Stimulated activated CD4-positive, alpha-beta T cell treated with anti-CD3 and anti-CD28 coated beads, Interleukin-12 subunit alpha, Interleukin-12 subunit beta, amount 100 ng/mL, for 24 hours (primary cell): ENCODE data around the gene NPAS3.

Experiments
- DNase-seq, 2 experiments: peaks; one replicate each; pipeline ENCODE4 v3.0.0-alpha.2; 2020; ENCODE audit warnings: low read depth in 2 of 2

Gene NPAS3

GRCh38 chr14:33709283-33709682, 770.6 kb downstream of the NPAS3 start:
- no peak for DNase-seq

GRCh38 chr14:33709711-33710110, 771.0 kb downstream of the NPAS3 start:
- no peak for DNase-seq

GRCh38 chr14:33710273-33710672, 771.6 kb downstream of the NPAS3 start:
- no peak for DNase-seq

- DNase-seq, result no peak
Measured at GRCh38 chr14:33711194-33711593, 772.5 kb downstream of the NPAS3 start.

GRCh38 chr14:33711811-33712216, 773.1 kb downstream of the NPAS3 start:
- no peak for DNase-seq

GRCh38 chr14:33714527-33715226, 776.0 kb downstream of the NPAS3 start:
- no peak for DNase-seq

GRCh38 chr14:33715227-33715528, 776.5 kb downstream of the NPAS3 start:
- DNase-seq, result no peak

- DNase-seq, result no peak
Measured at GRCh38 chr14:33716921-33717320, 778.2 kb downstream of the NPAS3 start.

- DNase-seq, result no peak
Measured at GRCh38 chr14:33717866-33718265, 779.2 kb downstream of the NPAS3 start.

- DNase-seq, result no peak
Measured at GRCh38 chr14:33720284-33720787, 781.7 kb downstream of the NPAS3 start.

- no peak for DNase-seq
Measured at GRCh38 chr14:33726685-33727084, 788.0 kb downstream of the NPAS3 start.

GRCh38 chr14:33727606-33728005, 788.9 kb downstream of the NPAS3 start:
- no peak for DNase-seq

GRCh38 chr14:33728010-33728498, 789.4 kb downstream of the NPAS3 start:
- DNase-seq, result no peak

GRCh38 chr14:33730156-33730555, 791.5 kb downstream of the NPAS3 start:
- no peak for DNase-seq

GRCh38 chr14:33732175-33732574, 793.5 kb downstream of the NPAS3 start:
- no peak for DNase-seq

- DNase-seq, result no peak
Measured at GRCh38 chr14:33733310-33733709, 794.6 kb downstream of the NPAS3 start.

GRCh38 chr14:33733721-33734120, 795.0 kb downstream of the NPAS3 start:
- no peak for DNase-seq

- no peak for DNase-seq
Measured at GRCh38 chr14:33734387-33734786, 795.7 kb downstream of the NPAS3 start.

- no peak for DNase-seq
Measured at GRCh38 chr14:33736299-33736825, 797.7 kb downstream of the NPAS3 start.

GRCh38 chr14:33736979-33737378, 798.3 kb downstream of the NPAS3 start:
- no peak for DNase-seq

GRCh38 chr14:33737446-33737845, 798.8 kb downstream of the NPAS3 start:
- DNase-seq, result no peak

- no peak for DNase-seq
Measured at GRCh38 chr14:33738029-33738428, 799.4 kb downstream of the NPAS3 start.

- DNase-seq, result no peak
Measured at GRCh38 chr14:33738491-33738890, 799.8 kb downstream of the NPAS3 start.

GRCh38 chr14:33740531-33740930, 801.9 kb downstream of the NPAS3 start:
- DNase-seq, result no peak
